Testis (tissue), 5 donors: ENCODE results near the gene MEI4. TPM values are rescaled to one million over a fixed set of nuclear protein-coding genes. Genes with fewer than 3 reads are reported as not detected.

Experiments used
- DNase-seq: peaks from one replicate; pipeline ENCODE4 v3.0.0-alpha.2; 2019
- H3K27ac ChIP-seq, 2 donors: fragments of 200-600 bp; sonication (generic); one replicate each; pipeline ENCODE4 v1.5.1; 2019
- H3K27me3 ChIP-seq: fragments of 200-600 bp; sonication (generic); one replicate; pipeline ENCODE4 v1.5.1; 2019
- H3K36me3 ChIP-seq: fragments of 200-600 bp; sonication (generic); one replicate; pipeline ENCODE4 v1.5.1; 2017; ENCODE audit warnings: low read depth; ENCODE audit errors: missing control alignments
- H3K4me1 ChIP-seq: fragments of 200-600 bp; sonication (generic); one replicate; pipeline ENCODE4 v1.5.1; 2019
- H3K4me3 ChIP-seq, 2 donors: fragments of 200-600 bp; sonication (generic); one replicate each; pipeline ENCODE4 v1.5.1; 2017 to 2019
- H3K9me3 ChIP-seq: fragments of 200-600 bp; sonication (generic); one replicate; pipeline ENCODE4 v1.5.1; 2017
- CTCF ChIP-seq, 3 experiments: fragments of 450-650 bp in 2 of 3; fragments of 200-600 bp in 1 of 3; sonication (generic) in 1 of 3; IDR thresholded peaks; one replicate each; pipeline ENCODE4 v1.5.1; 2016 to 2019; ENCODE audit warnings: antibody characterized with exemption in 3 of 3, mild to moderate bottlenecking in 2 of 3, moderate library complexity in 1 of 3
- POLR2A ChIP-seq: fragments of 450-650 bp; IDR thresholded peaks from one replicate; pipeline ENCODE4 v1.6.1; 2017; ENCODE audit warnings: antibody characterized with exemption, mild to moderate bottlenecking, moderate library complexity
- WGBS, 2 donors: methylation state at CpG; one replicate each; pipeline ENCODE4 v1.1.5; 2018; 5-methylcytosine and 5-hydroxymethylcytosine counted together
- intact Hi-C: fragments of 100-400 bp; cut with DNase I; formaldehyde crosslinking; loops from one replicate; pipeline ENCODE4 v1.15.1; 2023; ENCODE audit warnings: low total_unique reads
- long read RNA-seq, 2 donors: transcript quantifications; one replicate each; lab custom pipeline, GENCODE V29; 2026
- polyA plus RNA-seq: library from polyadenylated mRNA; stranded (reverse); fragments of 350-450 nt; fragmentation: Illumina TruSeq; extraction: RNeasy Lipid Tissue Mini Kit (QIAGEN cat#74804); gene quantifications from one replicate; pipeline ENCODE4 v1.2.3, GENCODE V29; 2014; ENCODE audit warnings: low read depth, low replicate concordance; ENCODE audit not compliant: insufficient read depth
- total RNA-seq, 2 donors: library from RNA; depleted of rRNA; stranded (reverse); fragments of >200 nt; gene quantifications; one replicate each; pipeline ENCODE4 v1.2.3, GENCODE V29; 2016

MEI4 gene
- total RNA-seq, result 1 to 10 TPM; 6.3 to 7.3 TPM
- 6.9 TPM for polyA plus RNA-seq
- long read RNA-seq, donor 1, result 0 reads
- long read RNA-seq, donor 2, result 0 reads

- H3K4me1 ChIP-seq, result no peaks in the 10 kb centered on the region
Measured at GRCh38 chr6:77652739-77653138, at the start of gene MEI4. TSS of gene MEI4 (plus strand) at chr6:77653039. CDS start at chr6:77690672, 37,633 bp downstream.

GRCh38 chr6:77604476-77604875 lies 48.4 kb upstream of the MEI4 start:
- no peak overlapping the region for H3K27ac ChIP-seq
- H3K36me3 ChIP-seq, result no peaks in the 10 kb centered on the region
- no peaks in the 10 kb centered on the region for H3K9me3 ChIP-seq
- no peaks in the 10 kb centered on the region for H3K27me3 ChIP-seq
- 58 to 78% methylated on average over 4 of the region's 4 CpGs for WGBS, 2 donors
- no peaks in the 10 kb centered on the region for H3K4me1 ChIP-seq
- DNase-seq, result no peak
- intact Hi-C loops, result no loop called here
- H3K4me3 ChIP-seq, result no peak overlapping the region
- TF ChIP-seq POLR2A, result no peak
- no peak for TF ChIP-seq CTCF (IDR thresholded peaks at IDR 0.05)

More at GRCh38 chr6:77652739-77653138, at the start of gene MEI4:
- no peak for DNase-seq
- no peak within 1 kb of the TSS for H3K27ac ChIP-seq
- intact Hi-C loops, result no loop called here
- WGBS, 2 donors, result 71 to 74% methylated on average over 2 of the region's 2 CpGs
- no peaks in the 10 kb centered on the region for H3K36me3 ChIP-seq
- H3K27me3 ChIP-seq, result no peaks in the 10 kb centered on the region
- no peaks in the 10 kb centered on the region for H3K9me3 ChIP-seq
- no peak for TF ChIP-seq CTCF (IDR thresholded peaks at IDR 0.05)
- H3K4me3 ChIP-seq, result no peak within 1 kb of the TSS

- 84% methylated on average over 5 of the region's 5 CpGs for WGBS, 2 donors
- intact Hi-C loops, result no loop called here
- Histone ChIP-seq H3K4me1 (no peaks in the 10 kb centered on the region), H3K36me3 (no peaks in the 10 kb centered on the region), H3K27ac (no peak overlapping the region), H3K9me3 (no peaks in the 10 kb centered on the region), H3K4me3 (no peak overlapping the region), H3K27me3 (no peaks in the 10 kb centered on the region)
- DNase-seq, result no peak
- TF ChIP-seq POLR2A, result no peak
- no peak for TF ChIP-seq CTCF (IDR thresholded peaks at IDR 0.05)
Measured at GRCh38 chr6:77607004-77607403, 45.8 kb upstream of the MEI4 start.

- intact Hi-C loops, result no loop called here
- Histone ChIP-seq H3K4me3 (no peak overlapping the region), H3K36me3 (no peaks in the 10 kb centered on the region), H3K27me3 (no peaks in the 10 kb centered on the region), H3K27ac (no peak overlapping the region), H3K4me1 (no peaks in the 10 kb centered on the region), H3K9me3 (no peaks in the 10 kb centered on the region)
- 100% methylated on average over 1 of the region's 1 CpG for whole genome bisulfite sequencing, 2 donors
- TF ChIP-seq CTCF (IDR thresholded peaks at IDR 0.05), result no peak
- no peak for TF ChIP-seq POLR2A
- no peak for DNase-seq
Measured at GRCh38 chr6:77609106-77609505, 43.7 kb upstream of the MEI4 start.

- Histone ChIP-seq H3K27me3 (no peaks in the 10 kb centered on the region), H3K9me3 (no peaks in the 10 kb centered on the region), H3K4me3 (no peak overlapping the region), H3K4me1 (no peaks in the 10 kb centered on the region), H3K27ac (no peak overlapping the region), H3K36me3 (no peaks in the 10 kb centered on the region)
- intact Hi-C loops, result no loop called here
- TF ChIP-seq POLR2A (no peak), CTCF (IDR thresholded peaks at IDR 0.05) (no peak)
- DNase-seq, result no peak
- WGBS, 2 donors, result 74 to 77% methylated on average over 2 of the region's 2 CpGs
Measured at GRCh38 chr6:77619114-77619513, 33.7 kb upstream of the MEI4 start.
